GM18508 (cell line): ENCODE measurements around the gene TMIGD1.
"Not testable (repeated sequence)": the region's sequence is repeated elsewhere in the genome, so short reads cannot be mapped to it uniquely, and the experiment has no call there.

Experiments
- ATAC-seq: cut with Tn5 transposase; IDR thresholded peaks from one replicate; pipeline ENCODE4 v1.9.1; 2021; ENCODE audit warnings: moderate number of reproducible peaks; ENCODE audit not compliant: insufficient read depth, unreplicated experiment

Gene TMIGD1

DNA sequence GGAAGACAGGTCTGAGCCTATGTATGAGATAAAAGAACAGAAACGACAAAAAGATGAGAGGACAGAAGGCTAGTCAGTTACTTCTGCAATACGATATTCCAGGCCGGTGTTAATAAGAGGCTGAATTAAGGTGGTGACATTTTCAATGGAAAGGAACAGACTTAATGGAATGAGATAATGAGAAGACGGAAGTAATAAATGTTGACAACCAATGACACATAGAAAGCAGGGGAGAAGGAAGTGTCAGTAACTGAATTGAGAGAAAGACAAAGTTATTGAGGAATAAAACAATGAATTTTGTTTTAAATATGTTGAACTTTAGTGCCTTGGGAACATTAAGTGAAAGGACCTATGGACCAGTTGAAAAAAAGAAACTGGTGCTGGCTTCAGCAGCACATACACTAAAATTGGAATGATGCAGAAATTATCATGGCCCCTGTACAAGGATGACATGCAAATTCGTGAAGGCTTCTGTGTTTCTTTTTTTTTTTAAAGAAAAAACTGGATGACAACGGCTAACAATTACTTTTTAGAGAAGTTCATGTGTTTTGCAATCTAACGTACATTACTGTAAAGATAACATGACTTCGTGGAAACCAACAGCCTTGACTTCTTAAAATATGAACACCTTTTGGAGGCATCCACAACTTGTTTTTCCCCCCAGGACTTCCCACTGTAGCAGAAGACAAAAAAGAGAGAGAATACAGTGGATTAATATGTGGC lies 26.4 kb upstream of the TMIGD1 start:
- ATAC-seq = no peak

DNA sequence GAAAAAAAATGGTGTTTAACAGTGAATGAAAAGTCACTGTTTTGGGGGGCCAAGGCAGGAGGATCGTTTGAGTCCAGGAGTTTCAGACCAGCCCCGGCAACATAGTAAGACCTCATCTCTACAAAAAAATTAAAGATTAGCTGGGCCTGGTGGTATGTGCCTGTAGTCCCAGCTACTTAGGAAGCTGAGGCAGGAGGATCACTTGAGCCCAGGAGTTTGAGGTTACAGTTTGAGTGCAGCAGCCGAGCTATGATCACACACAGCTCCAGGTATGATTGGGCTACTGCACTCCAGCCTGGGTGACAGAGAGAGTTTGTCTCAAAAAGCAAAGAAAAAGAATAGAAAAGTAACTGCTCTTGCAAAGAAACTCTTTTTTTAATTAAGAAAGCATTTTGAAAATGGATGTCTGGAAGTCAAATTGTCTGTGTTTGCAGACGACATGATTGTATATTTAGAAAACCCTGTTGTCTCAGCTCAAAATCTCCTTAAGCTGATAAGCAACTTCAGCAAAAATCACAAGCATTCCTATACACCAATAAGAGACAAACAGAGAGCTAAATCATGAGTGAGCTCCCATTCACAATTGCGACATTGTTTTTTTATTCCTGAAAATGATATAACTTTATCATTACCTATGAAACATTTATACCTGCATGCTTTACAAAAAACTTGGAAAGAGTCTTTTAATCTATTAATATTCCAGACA lies 24.4 kb upstream of the TMIGD1 start:
- no peak for ATAC-seq

DNA sequence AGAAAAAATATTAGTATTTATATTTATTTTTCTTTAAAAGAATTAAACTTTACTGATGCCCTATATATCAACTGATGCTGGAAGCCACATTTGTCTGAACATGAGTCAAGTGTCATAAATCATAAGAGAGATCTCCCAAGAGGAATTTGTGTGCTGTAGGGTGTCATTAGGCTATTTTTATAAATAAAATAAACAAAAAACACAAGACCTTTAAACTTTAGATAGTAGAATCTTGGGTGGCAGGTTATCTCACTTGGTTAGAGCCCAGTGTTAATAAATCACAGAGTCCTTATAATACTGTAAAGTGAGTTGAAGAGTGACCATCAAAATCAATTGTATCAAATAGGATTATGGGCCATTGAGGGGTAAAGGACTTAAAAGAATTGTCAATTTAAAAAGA lies 23.6 kb upstream of the TMIGD1 start:
- ATAC-seq = no peak

- ATAC-seq = no peak
These were observed 20.8 kb upstream of the TMIGD1 start for GRCh38 chr17:30354701-30355100.

- ATAC-seq = no peak
These were observed 18.5 kb upstream of the TMIGD1 start for GRCh38 chr17:30352240-30352814.

GRCh38 chr17:30351735-30352134 lies 17.9 kb upstream of the TMIGD1 start:
- no peak for ATAC-seq

- ATAC-seq = not testable (repeated sequence)
These were observed 17.4 kb upstream of the TMIGD1 start for GRCh38 chr17:30351263-30351662.

DNA sequence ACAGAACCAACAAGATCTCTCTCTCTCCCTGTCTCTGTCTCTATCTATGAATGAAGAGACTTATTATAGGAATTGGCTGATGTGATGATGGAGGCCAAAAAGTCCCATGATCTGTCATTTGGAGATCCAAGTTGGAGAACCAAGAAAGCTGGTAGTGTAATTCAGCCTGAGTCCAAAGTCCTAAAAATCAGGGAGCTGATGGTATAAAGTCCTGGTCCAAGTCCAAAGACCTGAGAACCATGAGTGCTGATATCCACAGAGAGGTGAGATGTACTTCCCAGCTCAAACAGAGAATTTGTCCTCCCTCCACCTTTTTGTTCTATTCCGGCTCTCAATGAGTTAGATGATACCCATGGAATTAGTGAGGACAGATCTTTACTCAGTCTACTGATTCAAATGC lies 15.4 kb upstream of the TMIGD1 start:
- ATAC-seq = no peak

DNA sequence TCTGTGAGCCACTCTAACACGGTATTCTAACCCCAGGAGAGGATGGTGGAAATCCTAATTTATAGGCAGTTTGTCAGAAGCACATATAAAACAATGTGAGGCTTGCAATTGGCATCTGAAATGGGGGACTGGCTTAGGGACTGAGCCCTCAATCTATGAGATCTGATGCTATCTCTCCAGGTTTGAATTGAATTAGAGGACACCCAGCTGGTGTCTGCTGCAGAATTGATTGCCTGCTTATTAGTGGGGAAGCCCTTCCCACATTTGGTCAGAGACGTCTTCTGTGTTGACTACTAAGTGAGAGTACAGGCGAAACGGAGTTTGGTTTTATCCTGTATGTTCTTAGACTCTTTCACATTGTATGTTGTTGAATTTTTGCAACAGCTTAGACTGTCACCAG lies 13.6 kb upstream of the TMIGD1 start:
- no peak for ATAC-seq

GRCh38 chr17:30346221-30346795 lies 12.5 kb upstream of the TMIGD1 start:
- ATAC-seq = no peak

GRCh38 chr17:30345527-30346075 lies 11.7 kb upstream of the TMIGD1 start:
- ATAC-seq = no peak

- no peak for ATAC-seq
These were observed 11.2 kb upstream of the TMIGD1 start for GRCh38 chr17:30345089-30345433.

DNA sequence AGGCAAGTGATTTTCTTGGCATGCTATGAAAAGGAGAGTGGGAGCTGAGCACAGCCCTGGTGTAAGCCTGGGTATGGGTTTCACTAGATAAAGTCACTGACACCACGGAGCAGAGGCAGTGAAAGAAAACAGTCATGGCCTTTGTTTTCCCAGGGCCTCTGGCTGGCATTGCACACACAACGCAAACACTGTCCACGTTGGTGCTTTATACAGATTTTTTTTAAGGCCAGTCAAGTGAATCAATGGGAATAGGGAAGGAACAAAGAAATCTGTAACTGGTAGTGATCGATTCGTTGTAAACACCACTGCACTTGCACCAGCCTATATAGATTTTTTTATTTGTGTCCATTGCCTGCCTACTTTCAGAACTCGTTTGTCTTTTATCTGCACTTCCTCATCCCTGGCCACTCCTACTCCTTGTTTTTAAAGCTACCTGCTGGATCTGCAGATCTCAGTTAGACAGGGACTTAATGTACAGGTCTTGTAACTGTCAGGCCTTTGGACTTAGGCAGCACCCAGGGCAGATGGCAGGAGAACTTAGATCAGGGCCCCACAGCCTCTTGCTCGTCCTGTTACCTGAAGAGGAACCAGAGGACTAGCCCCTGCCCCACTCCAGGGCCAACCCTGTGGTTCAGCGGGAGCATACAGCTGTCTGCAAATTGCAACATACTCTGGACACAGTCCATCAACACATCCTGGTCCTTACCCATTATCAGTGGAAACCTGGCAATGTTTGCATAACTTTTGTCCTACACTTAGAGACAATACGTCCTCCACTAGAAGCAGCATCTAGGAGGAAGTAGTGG lies 10.6 kb upstream of the TMIGD1 start:
- ATAC-seq = no peak

DNA sequence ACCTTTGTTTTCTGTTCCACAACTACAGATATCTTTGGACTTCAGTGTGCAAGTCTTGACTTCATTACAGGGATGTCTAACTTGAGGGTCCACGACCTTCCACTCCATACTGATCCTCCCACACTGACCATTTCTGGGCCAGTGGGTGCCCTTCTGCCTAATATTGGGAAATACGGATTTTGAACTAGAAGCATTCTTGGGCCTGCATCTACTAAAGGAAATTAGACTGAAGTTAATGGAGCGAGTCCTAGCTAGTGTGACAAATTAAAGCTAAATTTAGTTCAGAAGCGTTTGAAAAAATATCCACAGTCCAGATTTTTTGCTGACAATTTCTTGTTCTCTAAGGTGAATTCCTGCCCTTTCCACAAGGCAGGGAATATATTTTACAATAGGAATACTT lies 9.9 kb upstream of the TMIGD1 start:
- ATAC-seq = no peak

GRCh38 chr17:30343244-30343643 lies 9.4 kb upstream of the TMIGD1 start:
- ATAC-seq = not testable (repeated sequence)

GRCh38 chr17:30341703-30342249 lies 7.9 kb upstream of the TMIGD1 start:
- no peak for ATAC-seq

- ATAC-seq = no peak
These were observed 7.0 kb upstream of the TMIGD1 start for GRCh38 chr17:30340801-30341356.

GRCh38 chr17:30339086-30339485 lies 5.2 kb upstream of the TMIGD1 start:
- no peak for ATAC-seq

DNA sequence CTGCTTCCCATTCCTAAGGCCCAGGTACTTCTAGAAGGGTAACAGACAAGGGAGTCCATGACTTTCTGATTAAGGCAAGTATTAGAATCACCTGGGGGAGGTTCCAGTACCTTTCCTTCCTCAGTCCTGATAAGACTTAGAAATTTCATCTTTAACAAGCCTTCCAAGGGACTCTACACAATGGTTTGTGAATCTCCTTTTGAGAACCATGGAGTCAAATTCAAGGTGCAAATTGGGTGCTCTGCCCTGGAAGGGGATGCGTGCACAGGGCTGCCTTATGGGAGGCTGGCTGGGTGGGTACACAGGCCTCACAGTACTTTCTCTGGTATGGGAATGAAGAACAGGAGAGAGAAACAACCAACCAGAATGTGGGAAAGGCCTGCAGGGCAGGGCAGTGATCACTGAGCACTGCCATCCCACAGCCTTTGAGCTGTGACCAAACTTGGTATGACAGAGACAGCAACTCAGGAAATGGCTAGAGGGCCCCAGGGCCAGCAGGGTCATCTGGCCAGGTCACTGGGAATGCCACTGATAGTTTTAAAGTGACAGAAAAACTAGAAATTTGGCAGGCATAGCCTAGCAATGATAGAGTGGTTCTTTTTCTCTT lies 3.6 kb upstream of the TMIGD1 start:
- no peak for ATAC-seq
